Calu3 (cell line): Measurements from ENCODE around the gene ATP6AP1. TPM values are rescaled to one million over a fixed set of nuclear protein-coding genes. Genes with fewer than 3 reads are reported as not detected.
A peak's percentile ranks its signal among the peaks of the same experiment; 100 is the strongest.

Source experiments
- BruUV-seq: library from RNA; stranded (reverse); fragments of 400-500 nt; replicated peaks from 2 replicates; lab custom pipeline; 2021; lab: Mats Ljungman, UMichigan
- CTCF ChIA-PET: fragments of 300-600 bp; sonication (Branson Sonifier 250); formaldehyde crosslinking; loops from one replicate; lab custom pipeline; 2022; ENCODE audit warnings: antibody characterized with exemption; lab: Charles Lee
- DNase-seq: peaks from one replicate; pipeline ENCODE4 v3.0.0; 2022
- H3K27ac Mint-ChIP-seq: one replicate; pipeline ENCODE4 v1.8.0; 2022; ENCODE audit warnings: mixed read lengths; ENCODE audit not compliant: unreplicated experiment
- H3K27me3 Mint-ChIP-seq: one replicate; pipeline ENCODE4 v1.8.0; 2022; ENCODE audit warnings: mixed read lengths; ENCODE audit not compliant: unreplicated experiment
- H3K36me3 Mint-ChIP-seq: one replicate; pipeline ENCODE4 v1.8.0; 2022; ENCODE audit warnings: mild to moderate bottlenecking, moderate library complexity, mixed read lengths; ENCODE audit not compliant: insufficient read depth, unreplicated experiment
- H3K4me1 Mint-ChIP-seq: one replicate; pipeline ENCODE4 v1.8.0; 2022; ENCODE audit warnings: mild to moderate bottlenecking, low read depth, mixed read lengths; ENCODE audit not compliant: unreplicated experiment
- H3K4me3 Mint-ChIP-seq: one replicate; pipeline ENCODE4 v1.8.0; 2022; ENCODE audit warnings: mild to moderate bottlenecking, low read depth, moderate library complexity, mixed read lengths; ENCODE audit not compliant: unreplicated experiment
- H3K9me3 Mint-ChIP-seq: one replicate; pipeline ENCODE4 v1.8.0; 2022; ENCODE audit warnings: low read depth, mixed read lengths; ENCODE audit not compliant: unreplicated experiment
- CTCF ChIP-seq: fragments of 200-600 bp; IDR thresholded peaks from one replicate; pipeline ENCODE4 v1.8.0; 2022; ENCODE audit warnings: antibody characterized with exemption; ENCODE audit not compliant: unreplicated experiment
- intact Hi-C: fragments of 100-400 bp; cut with micrococcal nuclease; formaldehyde crosslinking; loops from one replicate; pipeline ENCODE4 v1.10.0; 2022; ENCODE audit not compliant: unreplicated experiment
- total RNA-seq: library from RNA; stranded (reverse); gene quantifications from 2 replicates; pipeline ENCODE4 v1.2.3, GENCODE V29; 2022

ATP6AP1 gene
- total RNA-seq, 1 experiment from 2014 or later, result 109 TPM

DNA sequence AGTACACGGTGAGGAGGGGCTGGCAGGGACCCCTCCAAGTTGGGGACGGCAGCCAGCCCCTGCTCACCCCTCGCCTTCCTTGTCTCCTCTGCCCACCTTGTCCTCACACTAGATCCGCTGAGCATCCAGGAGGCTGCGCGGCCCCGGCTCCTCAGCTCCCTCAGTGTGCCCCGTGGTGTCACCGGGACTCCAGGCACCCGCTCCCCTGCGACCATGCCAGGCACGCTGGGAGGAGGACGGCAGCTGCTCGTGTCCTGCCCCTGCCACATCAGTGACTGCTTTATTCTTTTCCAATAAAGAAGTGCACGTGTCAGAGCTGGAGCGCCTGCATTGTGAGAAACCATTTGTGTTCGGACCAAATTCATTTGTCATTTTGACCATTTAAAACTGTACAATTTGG lies 21.8 kb downstream of the ATP6AP1 start:
- no peaks in the 10 kb centered on the region for H3K9me3 Mint-ChIP-seq
- TF ChIP-seq CTCF, result no peak
- intact Hi-C loops, result no loop called here
- H3K36me3 Mint-ChIP-seq, result peaks cover 58% of the 10 kb centered on the region
- no peak overlapping the region for H3K4me3 Mint-ChIP-seq
- no peak overlapping the region for H3K27ac Mint-ChIP-seq
- H3K4me1 Mint-ChIP-seq, result no peaks in the 10 kb centered on the region
- no TSS peak for BruUV-seq
- H3K27me3 Mint-ChIP-seq, result no peaks in the 10 kb centered on the region
- no peak for DNase-seq
- CTCF ChIA-PET, result no interaction called here

GRCh38 chrX:154452823-154453222 lies 24.3 kb downstream of the ATP6AP1 start:
- Mint-ChIP-seq H3K27me3 (no peaks in the 10 kb centered on the region), H3K27ac (no peak overlapping the region), H3K4me1 (peaks cover 8% of the 10 kb centered on the region), H3K4me3 (no peak overlapping the region), H3K9me3 (no peaks in the 10 kb centered on the region), H3K36me3 (peaks cover 47% of the 10 kb centered on the region)
- TF ChIP-seq CTCF, result no peak
- CTCF ChIA-PET, result no interaction called here
- DNase-seq, result no peak
- no TSS peak for BruUV-seq
- intact Hi-C loops, result no loop called here

DNA sequence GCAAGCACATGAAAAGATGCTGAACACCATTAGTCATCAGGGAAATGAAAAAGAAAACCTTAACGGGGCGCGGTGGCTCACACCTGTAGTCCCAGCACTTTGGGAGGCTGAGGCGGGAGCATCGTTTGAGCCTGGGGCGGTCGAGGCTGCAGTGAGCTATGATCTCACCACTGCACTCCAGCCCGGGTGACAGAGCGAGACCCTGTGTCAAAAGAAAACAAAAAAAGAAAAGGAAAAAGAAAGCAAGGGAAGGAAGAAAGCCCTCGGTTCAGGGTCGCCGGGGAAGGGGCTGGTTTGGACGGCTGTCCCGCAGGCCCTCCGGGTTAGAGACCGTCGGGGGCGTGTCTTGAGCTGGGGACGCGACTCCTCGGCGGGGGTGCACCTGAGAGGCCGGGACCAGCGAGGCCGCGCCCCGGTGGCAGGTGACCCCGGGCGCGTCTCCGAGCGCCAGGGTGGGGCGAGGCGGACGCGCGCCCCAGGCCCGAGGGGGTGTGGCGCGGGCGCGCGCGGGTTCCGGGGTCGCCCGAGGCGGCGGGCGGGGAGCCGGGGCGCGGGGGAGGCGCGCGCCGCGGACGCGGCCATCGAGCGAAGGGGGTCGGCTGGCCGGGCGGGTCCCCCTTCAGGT lies 29.1 kb downstream of the ATP6AP1 start:
- TF ChIP-seq CTCF, result no peak
- no peaks in the 10 kb centered on the region for H3K27me3 Mint-ChIP-seq
- CTCF ChIA-PET, result no interaction called here
- intact Hi-C loops, result no loop called here
- H3K4me3 Mint-ChIP-seq, result peak overlapping the region; percentile 87
- H3K4me1 Mint-ChIP-seq, result peaks cover 17% of the 10 kb centered on the region
- peaks cover 43% of the 10 kb centered on the region for H3K36me3 Mint-ChIP-seq
- H3K27ac Mint-ChIP-seq, result peak overlapping the region; percentile 98
- H3K9me3 Mint-ChIP-seq, result no peaks in the 10 kb centered on the region
- DNase-seq, result peak; percentile 68
- BruUV-seq, result no TSS peak

- Mint-ChIP-seq H3K36me3 (peaks cover 39% of the 10 kb centered on the region), H3K27me3 (no peaks in the 10 kb centered on the region), H3K27ac (peak within 1 kb of the TSS; percentile 98), H3K4me3 (peak within 1 kb of the TSS; percentile 87), H3K4me1 (peaks cover 17% of the 10 kb centered on the region), H3K9me3 (no peaks in the 10 kb centered on the region)
- intact Hi-C loops, result no loop called here
- no peak for TF ChIP-seq CTCF
- TSS peak; percentile 32 for BruUV-seq
- DNase-seq, result peak; percentile 74
- CTCF ChIA-PET, result interaction anchor here (1.3 kb wide), 1 partner anchor 90 kb away, joined by 3 read pairs; no protein-coding TSS in a partner anchor
Observed at GRCh38 chrX:154458116-154458953, 29.9 kb downstream of the ATP6AP1 start, which contains the start of gene PLXNA3. Gene PLXNA3 (plus strand): TSS chrX:154458281. CDS start chrX:154460184, 1,903 bp downstream.
